GM12878 (cell line): ENCODE data around the gene PDE6G. TPM values are rescaled to one million over a fixed set of nuclear protein-coding genes. Genes with fewer than 3 reads are reported as not detected.

Experiments
- FOXM1 ChIP-seq: IDR thresholded peaks from 2 replicates; pipeline ENCODE4 v1.6.1; 2012; ENCODE audit warnings: low read depth, mild to moderate bottlenecking, inconsistent platforms, low read length, moderate library complexity
- SUPT20H ChIP-seq: IDR thresholded peaks from 2 replicates; pipeline ENCODE4 v1.6.1; 2011; ENCODE audit warnings: low read depth, mild to moderate bottlenecking, low read length, moderate library complexity, borderline replicate concordance; ENCODE audit not compliant: control insufficient read depth
- TCF12 ChIP-seq: IDR thresholded peaks from 2 replicates; pipeline ENCODE4 v1.6.1; 2011; ENCODE audit warnings: low read depth, mild to moderate bottlenecking, low read length
- ZNF207 ChIP-seq: fragments of 450-650 bp; IDR thresholded peaks from 2 replicates; pipeline ENCODE4 v1.6.1; 2014; ENCODE audit warnings: antibody characterized with exemption, mild to moderate bottlenecking, borderline replicate concordance
- ZNF592 ChIP-seq: fragments of 450-650 bp; IDR thresholded peaks from 2 replicates; pipeline ENCODE4 v1.6.1; 2017; ENCODE audit warnings: mild to moderate bottlenecking, moderate library complexity
- polyA plus RNA-seq, 11 experiments: library from polyadenylated mRNA; depleted of rRNA in 4 of 11; unstranded in 6 of 11; stranded (reverse) in 5 of 11; fragments of >200 nt; fragmentation: Nextera tagmentation in 4 of 11; fragmentation: Illumina TruSeq in 1 of 11; extraction: Ambion mirVana in 4 of 11; extraction: Trizol in 1 of 11; gene quantifications; 1 replicate in 1 of 11; 2 replicates in 10 of 11; pipeline versions ENCODE4 v1.2.1 to v1.2.3, GENCODE V29; 2011 to 2016; ENCODE audit warnings: inconsistent platforms in 2 of 11, missing spikeins in 2 of 11, low read depth in 1 of 11
- total RNA-seq, 4 experiments: library from RNA; depleted of rRNA in 3 of 4; stranded (reverse); fragments of >200 nt in 3 of 4; fragmentation: Illumina TruSeq in 1 of 4; extraction: Trizol in 1 of 4; gene quantifications; 2 replicates each; pipeline versions ENCODE4 v1.2.1 to v1.2.3, GENCODE V29; 2013 to 2021
- TF ChIP-seq, protein P1 (sequence below): fragments of 450-650 bp; IDR thresholded peaks from 2 replicates; pipeline ENCODE4 v1.6.1; 2017; ENCODE audit warnings: mild to moderate bottlenecking
- TF ChIP-seq, protein P2 (sequence below): IDR thresholded peaks from 2 replicates; pipeline ENCODE4 v1.6.1; 2012; ENCODE audit warnings: mild to moderate bottlenecking, low read depth, low read length
- TF ChIP-seq, protein P3 (sequence below): IDR thresholded peaks from 2 replicates; pipeline ENCODE4 v1.6.1; 2011; ENCODE audit warnings: borderline replicate concordance, low read depth, mild to moderate bottlenecking, moderate library complexity, low read length; ENCODE audit not compliant: insufficient read depth, poor library complexity, severe bottlenecking

PDE6G gene
- total and polyA plus RNA-seq, 10 of the 15 experiments (the other 5 are each of a cell fraction or from before 2014, with no cell fraction given) = 0.55 to 12.1 (median 4.3) TPM

DNA sequence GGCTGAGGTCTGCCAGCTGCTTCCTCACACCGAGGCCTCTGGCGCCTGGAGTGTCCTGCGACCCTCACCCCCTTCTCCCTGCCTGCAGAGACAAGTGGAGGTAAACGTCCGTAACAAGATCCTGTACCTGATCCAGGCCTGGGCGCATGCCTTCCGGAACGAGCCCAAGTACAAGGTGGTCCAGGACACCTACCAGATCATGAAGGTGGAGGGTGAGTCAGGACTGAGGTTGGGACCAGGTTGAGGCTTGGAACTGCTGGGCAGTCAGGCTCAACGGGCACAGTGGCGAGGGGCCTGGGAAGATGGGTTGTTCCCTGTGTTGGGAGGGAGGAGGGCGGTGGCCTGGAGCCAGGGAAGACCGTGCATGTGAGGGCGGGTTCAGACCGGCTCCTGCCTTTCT lies 32.3 kb upstream of the PDE6G start (continued):
- TF ChIP-seq ZNF207 (no peak), SUPT20H (no peak), FOXM1 (no peak), TCF12 (no peak), ZNF592 (no peak)
- TF ChIP-seq, protein P1, sequence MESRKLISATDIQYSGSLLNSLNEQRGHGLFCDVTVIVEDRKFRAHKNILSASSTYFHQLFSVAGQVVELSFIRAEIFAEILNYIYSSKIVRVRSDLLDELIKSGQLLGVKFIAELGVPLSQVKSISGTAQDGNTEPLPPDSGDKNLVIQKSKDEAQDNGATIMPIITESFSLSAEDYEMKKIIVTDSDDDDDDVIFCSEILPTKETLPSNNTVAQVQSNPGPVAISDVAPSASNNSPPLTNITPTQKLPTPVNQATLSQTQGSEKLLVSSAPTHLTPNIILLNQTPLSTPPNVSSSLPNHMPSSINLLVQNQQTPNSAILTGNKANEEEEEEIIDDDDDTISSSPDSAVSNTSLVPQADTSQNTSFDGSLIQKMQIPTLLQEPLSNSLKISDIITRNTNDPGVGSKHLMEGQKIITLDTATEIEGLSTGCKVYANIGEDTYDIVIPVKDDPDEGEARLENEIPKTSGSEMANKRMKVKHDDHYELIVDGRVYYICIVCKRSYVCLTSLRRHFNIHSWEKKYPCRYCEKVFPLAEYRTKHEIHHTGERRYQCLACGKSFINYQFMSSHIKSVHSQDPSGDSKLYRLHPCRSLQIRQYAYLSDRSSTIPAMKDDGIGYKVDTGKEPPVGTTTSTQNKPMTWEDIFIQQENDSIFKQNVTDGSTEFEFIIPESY = no peak
- TF ChIP-seq, protein P2, sequence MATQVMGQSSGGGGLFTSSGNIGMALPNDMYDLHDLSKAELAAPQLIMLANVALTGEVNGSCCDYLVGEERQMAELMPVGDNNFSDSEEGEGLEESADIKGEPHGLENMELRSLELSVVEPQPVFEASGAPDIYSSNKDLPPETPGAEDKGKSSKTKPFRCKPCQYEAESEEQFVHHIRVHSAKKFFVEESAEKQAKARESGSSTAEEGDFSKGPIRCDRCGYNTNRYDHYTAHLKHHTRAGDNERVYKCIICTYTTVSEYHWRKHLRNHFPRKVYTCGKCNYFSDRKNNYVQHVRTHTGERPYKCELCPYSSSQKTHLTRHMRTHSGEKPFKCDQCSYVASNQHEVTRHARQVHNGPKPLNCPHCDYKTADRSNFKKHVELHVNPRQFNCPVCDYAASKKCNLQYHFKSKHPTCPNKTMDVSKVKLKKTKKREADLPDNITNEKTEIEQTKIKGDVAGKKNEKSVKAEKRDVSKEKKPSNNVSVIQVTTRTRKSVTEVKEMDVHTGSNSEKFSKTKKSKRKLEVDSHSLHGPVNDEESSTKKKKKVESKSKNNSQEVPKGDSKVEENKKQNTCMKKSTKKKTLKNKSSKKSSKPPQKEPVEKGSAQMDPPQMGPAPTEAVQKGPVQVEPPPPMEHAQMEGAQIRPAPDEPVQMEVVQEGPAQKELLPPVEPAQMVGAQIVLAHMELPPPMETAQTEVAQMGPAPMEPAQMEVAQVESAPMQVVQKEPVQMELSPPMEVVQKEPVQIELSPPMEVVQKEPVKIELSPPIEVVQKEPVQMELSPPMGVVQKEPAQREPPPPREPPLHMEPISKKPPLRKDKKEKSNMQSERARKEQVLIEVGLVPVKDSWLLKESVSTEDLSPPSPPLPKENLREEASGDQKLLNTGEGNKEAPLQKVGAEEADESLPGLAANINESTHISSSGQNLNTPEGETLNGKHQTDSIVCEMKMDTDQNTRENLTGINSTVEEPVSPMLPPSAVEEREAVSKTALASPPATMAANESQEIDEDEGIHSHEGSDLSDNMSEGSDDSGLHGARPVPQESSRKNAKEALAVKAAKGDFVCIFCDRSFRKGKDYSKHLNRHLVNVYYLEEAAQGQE = no peak
- TF ChIP-seq, protein P3, sequence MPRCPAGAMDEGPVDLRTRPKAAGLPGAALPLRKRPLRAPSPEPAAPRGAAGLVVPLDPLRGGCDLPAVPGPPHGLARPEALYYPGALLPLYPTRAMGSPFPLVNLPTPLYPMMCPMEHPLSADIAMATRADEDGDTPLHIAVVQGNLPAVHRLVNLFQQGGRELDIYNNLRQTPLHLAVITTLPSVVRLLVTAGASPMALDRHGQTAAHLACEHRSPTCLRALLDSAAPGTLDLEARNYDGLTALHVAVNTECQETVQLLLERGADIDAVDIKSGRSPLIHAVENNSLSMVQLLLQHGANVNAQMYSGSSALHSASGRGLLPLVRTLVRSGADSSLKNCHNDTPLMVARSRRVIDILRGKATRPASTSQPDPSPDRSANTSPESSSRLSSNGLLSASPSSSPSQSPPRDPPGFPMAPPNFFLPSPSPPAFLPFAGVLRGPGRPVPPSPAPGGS = no peak
